NCI-H510A treated with DMSO at 0.1 percent for 48 hours (cell line): ENCODE measurements around the gene PDF.
A peak's percentile ranks its signal among the peaks of the same experiment; 100 is the strongest.

ENCODE experiments used
- DNase-seq: peaks from one replicate; lab custom pipeline; 2025; lab: John Stamatoyannopoulos, UW

Gene PDF

GRCh38 chr16:69339289-69340094, 9.1 kb upstream of the PDF start, which contains the start of the genes COG8 and NIP7:
Gene COG8, minus strand, starts transcription at chr16:69339564. Its CDS starts 12 bp downstream, at chr16:69339552.
Gene NIP7, plus strand, starts transcription at chr16:69339772. Its CDS starts 58 bp downstream, at chr16:69339830.
- DNase-seq, result peak; percentile 94

GRCh38 chr16:69338557-69339288, 8.3 kb upstream of the PDF start:
- peak; percentile 45 for DNase-seq

- DNase-seq, result no peak
These were observed 4.3 kb upstream of the PDF start for GRCh38 chr16:69334696-69335095.

- DNase-seq, result no peak
These were observed 761 bp downstream of the PDF start for GRCh38 chr16:69329369-69330285.

GRCh38 chr16:69328854-69329316, 1.5 kb downstream of the PDF start:
- no peak for DNase-seq

GRCh38 chr16:69327585-69328310, 2.6 kb downstream of the PDF start:
- DNase-seq, result no peak

- no peak for DNase-seq
These were observed 4.1 kb downstream of the PDF start for GRCh38 chr16:69326172-69326873.

GRCh38 chr16:69325784-69326171, 4.6 kb downstream of the PDF start:
- no peak for DNase-seq

GRCh38 chr16:69324585-69325253, 5.7 kb downstream of the PDF start:
- DNase-seq, result no peak

GRCh38 chr16:69324013-69324531, 6.3 kb downstream of the PDF start:
- DNase-seq, result no peak

GRCh38 chr16:69323415-69323814, 7.0 kb downstream of the PDF start:
- no peak for DNase-seq

GRCh38 chr16:69322343-69322742, 8.0 kb downstream of the PDF start:
- DNase-seq, result no peak

- DNase-seq, result no peak
These were observed 9.3 kb downstream of the PDF start for GRCh38 chr16:69321080-69321479.

- DNase-seq, result no peak
These were observed 9.7 kb downstream of the PDF start for GRCh38 chr16:69320740-69321073.

GRCh38 chr16:69319826-69320739, 10.3 kb downstream of the PDF start:
- no peak for DNase-seq

- DNase-seq, result no peak
These were observed 11.0 kb downstream of the PDF start for GRCh38 chr16:69319381-69319780.

- DNase-seq, result no peak
These were observed 11.5 kb downstream of the PDF start for GRCh38 chr16:69318911-69319289.

- DNase-seq, result no peak
These were observed 12.0 kb downstream of the PDF start for GRCh38 chr16:69318177-69318910.
